ENCODE data around the gene MACC1. TPM values are rescaled to one million over a fixed set of nuclear protein-coding genes. Genes with fewer than 3 reads are reported as not detected.

The MACC1 gene
- total RNA-seq, 1 donor from 2014 or later, result 6.9 TPM

DNA sequence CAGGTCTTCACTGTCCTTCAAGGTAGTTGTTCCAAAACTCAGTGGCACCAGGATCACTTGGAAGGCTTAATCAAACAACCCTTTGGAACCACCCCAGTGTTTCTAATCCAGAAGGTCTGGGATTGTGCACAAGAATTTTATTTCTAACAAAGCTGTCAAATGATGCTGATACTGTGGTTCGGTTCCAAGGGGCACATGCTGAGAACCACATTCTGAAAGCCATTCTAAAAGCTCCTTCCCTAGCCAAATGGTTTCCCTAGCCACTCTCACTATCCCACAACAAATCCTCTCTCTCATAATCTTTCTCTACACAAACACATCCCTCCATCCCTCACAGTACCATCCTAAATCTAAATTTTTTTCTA is 52.1 kb downstream of the MACC1 start:
- Histone ChIP-seq H3K27me3 (no peaks in the 10 kb centered on the region), H3K9me3 (no peaks in the 10 kb centered on the region), H3K4me1 (peaks cover 6% of the 10 kb centered on the region), H3K27ac (no peak overlapping the region), H3K4me3 (no peak overlapping the region), H3K36me3 (no peaks in the 10 kb centered on the region)
- TF ChIP-seq POLR2AphosphoS5 (IDR thresholded peaks at IDR 0.05; ENCODE audit: insufficient read depth in 1 of 2, low read depth in 1 of 2), result no peak
- TF ChIP-seq, protein P1, sequence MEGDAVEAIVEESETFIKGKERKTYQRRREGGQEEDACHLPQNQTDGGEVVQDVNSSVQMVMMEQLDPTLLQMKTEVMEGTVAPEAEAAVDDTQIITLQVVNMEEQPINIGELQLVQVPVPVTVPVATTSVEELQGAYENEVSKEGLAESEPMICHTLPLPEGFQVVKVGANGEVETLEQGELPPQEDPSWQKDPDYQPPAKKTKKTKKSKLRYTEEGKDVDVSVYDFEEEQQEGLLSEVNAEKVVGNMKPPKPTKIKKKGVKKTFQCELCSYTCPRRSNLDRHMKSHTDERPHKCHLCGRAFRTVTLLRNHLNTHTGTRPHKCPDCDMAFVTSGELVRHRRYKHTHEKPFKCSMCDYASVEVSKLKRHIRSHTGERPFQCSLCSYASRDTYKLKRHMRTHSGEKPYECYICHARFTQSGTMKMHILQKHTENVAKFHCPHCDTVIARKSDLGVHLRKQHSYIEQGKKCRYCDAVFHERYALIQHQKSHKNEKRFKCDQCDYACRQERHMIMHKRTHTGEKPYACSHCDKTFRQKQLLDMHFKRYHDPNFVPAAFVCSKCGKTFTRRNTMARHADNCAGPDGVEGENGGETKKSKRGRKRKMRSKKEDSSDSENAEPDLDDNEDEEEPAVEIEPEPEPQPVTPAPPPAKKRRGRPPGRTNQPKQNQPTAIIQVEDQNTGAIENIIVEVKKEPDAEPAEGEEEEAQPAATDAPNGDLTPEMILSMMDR (IDR thresholded peaks at IDR 0.05), result no peak
- TF ChIP-seq POLR2A (IDR thresholded peaks at IDR 0.05), result no peak
- no peak for DNase-seq (ENCODE audit: extremely low spot score in 2 of 2)
- intact Hi-C loops (cut with DNase I), result no loop called here

- intact Hi-C loops (cut with DNase I), result no loop called here
- Histone ChIP-seq H3K9me3 (no peaks in the 10 kb centered on the region), H3K4me1 (peaks cover 6% of the 10 kb centered on the region), H3K4me3 (no peak overlapping the region), H3K27ac (no peak overlapping the region), H3K36me3 (no peaks in the 10 kb centered on the region), H3K27me3 (no peaks in the 10 kb centered on the region)
- TF ChIP-seq POLR2AphosphoS5 (IDR thresholded peaks at IDR 0.05; ENCODE audit: insufficient read depth in 1 of 2, low read depth in 1 of 2) (no peak), POLR2A (IDR thresholded peaks at IDR 0.05) (no peak)
- TF ChIP-seq, protein P1 (IDR thresholded peaks at IDR 0.05), result no peak
- no peak for DNase-seq (ENCODE audit: extremely low spot score in 2 of 2)
Observed at GRCh38 chr7:20164425-20165145, 52.6 kb downstream of the MACC1 start.

DNA sequence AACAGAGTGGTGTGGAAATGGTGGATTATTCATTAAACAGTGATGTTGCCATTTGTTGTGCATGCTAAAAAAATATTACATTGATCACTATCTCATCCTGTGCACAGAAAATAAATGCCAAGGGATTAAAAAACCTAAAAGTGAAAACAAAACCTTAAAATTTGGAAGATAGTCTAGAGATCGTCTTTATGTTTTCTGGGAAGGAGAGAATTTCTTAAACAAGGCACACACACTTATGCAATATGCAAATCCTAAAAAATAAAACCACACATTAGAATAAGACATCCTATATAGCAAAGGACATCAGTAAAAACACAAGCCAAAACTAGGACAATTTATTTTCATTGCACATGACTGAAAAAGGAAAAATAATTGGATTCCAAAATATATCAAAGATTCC is 54.5 kb downstream of the MACC1 start:
- Histone ChIP-seq H3K27me3 (no peaks in the 10 kb centered on the region), H3K9me3 (no peaks in the 10 kb centered on the region), H3K36me3 (no peaks in the 10 kb centered on the region), H3K4me3 (no peak overlapping the region), H3K27ac (no peak overlapping the region), H3K4me1 (peaks cover 6% of the 10 kb centered on the region)
- TF ChIP-seq POLR2A (IDR thresholded peaks at IDR 0.05) (no peak), POLR2AphosphoS5 (IDR thresholded peaks at IDR 0.05; ENCODE audit: insufficient read depth in 1 of 2, low read depth in 1 of 2) (no peak)
- TF ChIP-seq, protein P1 (IDR thresholded peaks at IDR 0.05), result no peak
- DNase-seq (ENCODE audit: extremely low spot score in 2 of 2), result no peak
- intact Hi-C loops (cut with DNase I), result no loop called here

GRCh38 chr7:20159226-20159747 is 57.9 kb downstream of the MACC1 start:
- intact Hi-C loops (cut with DNase I), result no loop called here
- Histone ChIP-seq H3K4me3 (no peak overlapping the region), H3K27ac (no peak overlapping the region), H3K27me3 (no peaks in the 10 kb centered on the region), H3K36me3 (no peaks in the 10 kb centered on the region), H3K9me3 (no peaks in the 10 kb centered on the region), H3K4me1 (peaks cover 7% of the 10 kb centered on the region)
- TF ChIP-seq, protein P1 (IDR thresholded peaks at IDR 0.05), result no peak
- TF ChIP-seq POLR2A (IDR thresholded peaks at IDR 0.05), result no peak
- no peak for TF ChIP-seq POLR2AphosphoS5 (IDR thresholded peaks at IDR 0.05; ENCODE audit: insufficient read depth in 1 of 2, low read depth in 1 of 2)
- DNase-seq (ENCODE audit: extremely low spot score in 2 of 2), result no peak

GRCh38 chr7:20158684-20159083 is 58.5 kb downstream of the MACC1 start:
- no peak overlapping the region for H3K27ac ChIP-seq
- H3K4me3 ChIP-seq, result no peak overlapping the region
- TF ChIP-seq POLR2A (IDR thresholded peaks at IDR 0.05) (no peak), POLR2AphosphoS5 (IDR thresholded peaks at IDR 0.05; ENCODE audit: insufficient read depth in 1 of 2, low read depth in 1 of 2) (no peak)
- TF ChIP-seq, protein P1 (IDR thresholded peaks at IDR 0.05), result no peak
- intact Hi-C loops (cut with DNase I), result no loop called here
- H3K4me1 ChIP-seq, result peaks cover 13% of the 10 kb centered on the region
- H3K27me3 ChIP-seq, result no peaks in the 10 kb centered on the region
- no peaks in the 10 kb centered on the region for H3K9me3 ChIP-seq
- DNase-seq (ENCODE audit: extremely low spot score in 2 of 2), result no peak
- no peaks in the 10 kb centered on the region for H3K36me3 ChIP-seq

Measured in vagina (tissue), 2 donors.